Activated T-cell treated with anti-CD3 and anti-CD28 coated beads, Interleukin-2, amount 50 U/mL, for 24 hours (primary cell): Measurements from ENCODE around the gene NCBP2.

Source experiments
- DNase-seq: peaks from one replicate; pipeline ENCODE4 v3.0.0-alpha.2; 2020
- H3K27ac Mint-ChIP-seq: 2 replicates; pipeline ENCODE4 v1.8.0; 2020; ENCODE audit warnings: mild to moderate bottlenecking, mixed read lengths
- H3K27me3 Mint-ChIP-seq: 2 replicates; pipeline ENCODE4 v1.8.0; 2020; ENCODE audit warnings: mixed read lengths
- H3K36me3 Mint-ChIP-seq: 2 replicates; pipeline ENCODE4 v1.8.0; 2020; ENCODE audit warnings: low read depth, mixed read lengths
- H3K4me1 Mint-ChIP-seq: 2 replicates; pipeline ENCODE4 v1.8.0; 2020; ENCODE audit warnings: low read depth, mixed read lengths
- H3K4me3 Mint-ChIP-seq: 2 replicates; pipeline ENCODE4 v1.8.0; 2020; ENCODE audit warnings: mild to moderate bottlenecking, moderate library complexity, mixed read lengths
- H3K9me3 Mint-ChIP-seq: 2 replicates; pipeline ENCODE4 v1.8.0; 2020; ENCODE audit warnings: mixed read lengths

NCBP2 gene

GRCh38 chr3:196942226-196942914, at the start of gene NCBP2:
NCBP2 (minus strand) TSS chr3:196942528; CDS start chr3:196942503, 25 bp downstream.
- H3K27ac Mint-ChIP-seq, result peak within 1 kb of the TSS; percentile 98
- H3K36me3 Mint-ChIP-seq, result peaks cover 86% of the 10 kb centered on the region
- peak within 1 kb of the TSS; percentile 99 for H3K4me3 Mint-ChIP-seq
- H3K4me1 Mint-ChIP-seq, result peaks cover 55% of the 10 kb centered on the region
- peak; percentile 100 for DNase-seq
- H3K9me3 Mint-ChIP-seq, result no peaks in the 10 kb centered on the region
- H3K27me3 Mint-ChIP-seq, result no peaks in the 10 kb centered on the region

- Mint-ChIP-seq H3K4me3 (no peak overlapping the region), H3K27me3 (peaks cover 3% of the 10 kb centered on the region), H3K27ac (no peak overlapping the region), H3K36me3 (no peaks in the 10 kb centered on the region), H3K9me3 (no peaks in the 10 kb centered on the region), H3K4me1 (no peaks in the 10 kb centered on the region)
- DNase-seq, result peak; percentile 9
Observed at GRCh38 chr3:196991581-196992460, 49.5 kb upstream of the NCBP2 start.

- DNase-seq, result peak; percentile 9
- Mint-ChIP-seq H3K4me3 (no peak overlapping the region), H3K27ac (no peak overlapping the region), H3K4me1 (no peaks in the 10 kb centered on the region), H3K36me3 (no peaks in the 10 kb centered on the region), H3K9me3 (no peaks in the 10 kb centered on the region), H3K27me3 (peaks cover 13% of the 10 kb centered on the region)
Observed at GRCh38 chr3:196990601-196991007, 48.3 kb upstream of the NCBP2 start.

- peaks cover 13% of the 10 kb centered on the region for H3K27me3 Mint-ChIP-seq
- H3K9me3 Mint-ChIP-seq, result no peaks in the 10 kb centered on the region
- no peak overlapping the region for H3K4me3 Mint-ChIP-seq
- no peaks in the 10 kb centered on the region for H3K4me1 Mint-ChIP-seq
- H3K36me3 Mint-ChIP-seq, result no peaks in the 10 kb centered on the region
- DNase-seq, result peak; percentile 8
- H3K27ac Mint-ChIP-seq, result no peak overlapping the region
Observed at GRCh38 chr3:196989721-196990262, 47.5 kb upstream of the NCBP2 start.

GRCh38 chr3:196988241-196989029, 46.1 kb upstream of the NCBP2 start:
- no peaks in the 10 kb centered on the region for H3K4me1 Mint-ChIP-seq

GRCh38 chr3:196987022-196987421, 44.7 kb upstream of the NCBP2 start:
- H3K4me1 Mint-ChIP-seq, result no peaks in the 10 kb centered on the region

More at GRCh38 chr3:196988241-196989029, 46.1 kb upstream of the NCBP2 start:
- Mint-ChIP-seq H3K36me3 (no peaks in the 10 kb centered on the region), H3K9me3 (peaks cover 2% of the 10 kb centered on the region), H3K4me3 (no peak overlapping the region), H3K27me3 (peaks cover 16% of the 10 kb centered on the region), H3K27ac (no peak overlapping the region)
- peak; percentile 17 for DNase-seq

GRCh38 chr3:196985954-196986885, 43.9 kb upstream of the NCBP2 start:
- DNase-seq, result no peak
- Mint-ChIP-seq H3K4me3 (no peak overlapping the region), H3K9me3 (peaks cover 11% of the 10 kb centered on the region), H3K36me3 (no peaks in the 10 kb centered on the region), H3K27me3 (peaks cover 21% of the 10 kb centered on the region), H3K27ac (no peak overlapping the region), H3K4me1 (no peaks in the 10 kb centered on the region)

More at GRCh38 chr3:196987022-196987421, 44.7 kb upstream of the NCBP2 start:
- H3K27me3 Mint-ChIP-seq, result peaks cover 16% of the 10 kb centered on the region
- DNase-seq, result peak; percentile 12
- peaks cover 7% of the 10 kb centered on the region for H3K9me3 Mint-ChIP-seq
- H3K36me3 Mint-ChIP-seq, result no peaks in the 10 kb centered on the region
- H3K4me3 Mint-ChIP-seq, result no peak overlapping the region
- no peak overlapping the region for H3K27ac Mint-ChIP-seq

GRCh38 chr3:196985298-196985697, 43.0 kb upstream of the NCBP2 start:
- Mint-ChIP-seq H3K27ac (no peak overlapping the region), H3K4me3 (no peak overlapping the region), H3K9me3 (peaks cover 11% of the 10 kb centered on the region), H3K36me3 (no peaks in the 10 kb centered on the region), H3K4me1 (no peaks in the 10 kb centered on the region), H3K27me3 (peaks cover 21% of the 10 kb centered on the region)
- DNase-seq, result peak; percentile 2

GRCh38 chr3:196983186-196983585, 40.9 kb upstream of the NCBP2 start:
- Mint-ChIP-seq H3K9me3 (peaks cover 11% of the 10 kb centered on the region), H3K36me3 (no peaks in the 10 kb centered on the region), H3K27me3 (peaks cover 30% of the 10 kb centered on the region), H3K4me3 (no peak overlapping the region), H3K27ac (no peak overlapping the region), H3K4me1 (peaks cover 9% of the 10 kb centered on the region)
- no peak for DNase-seq

- no peaks in the 10 kb centered on the region for H3K36me3 Mint-ChIP-seq
- no peak overlapping the region for H3K4me3 Mint-ChIP-seq
- peaks cover 11% of the 10 kb centered on the region for H3K9me3 Mint-ChIP-seq
- H3K4me1 Mint-ChIP-seq, result peaks cover 9% of the 10 kb centered on the region
- H3K27me3 Mint-ChIP-seq, result peaks cover 27% of the 10 kb centered on the region
- no peak overlapping the region for H3K27ac Mint-ChIP-seq
- no peak for DNase-seq
Observed at GRCh38 chr3:196981657-196982056, 39.3 kb upstream of the NCBP2 start.

GRCh38 chr3:196979545-196979944, 37.2 kb upstream of the NCBP2 start:
- Mint-ChIP-seq H3K4me1 (peaks cover 9% of the 10 kb centered on the region), H3K36me3 (no peaks in the 10 kb centered on the region), H3K27ac (no peak overlapping the region), H3K4me3 (no peak overlapping the region), H3K27me3 (peaks cover 18% of the 10 kb centered on the region), H3K9me3 (peaks cover 11% of the 10 kb centered on the region)
- DNase-seq, result no peak

- H3K4me1 Mint-ChIP-seq, result peaks cover 9% of the 10 kb centered on the region
- no peaks in the 10 kb centered on the region for H3K36me3 Mint-ChIP-seq
- DNase-seq, result no peak
- H3K27ac Mint-ChIP-seq, result no peak overlapping the region
- no peak overlapping the region for H3K4me3 Mint-ChIP-seq
- H3K9me3 Mint-ChIP-seq, result peaks cover 4% of the 10 kb centered on the region
- H3K27me3 Mint-ChIP-seq, result peaks cover 15% of the 10 kb centered on the region
Observed at GRCh38 chr3:196976941-196977340, 34.6 kb upstream of the NCBP2 start.

GRCh38 chr3:196975349-196975748, 33.0 kb upstream of the NCBP2 start:
- H3K27me3 Mint-ChIP-seq, result peaks cover 23% of the 10 kb centered on the region
- H3K36me3 Mint-ChIP-seq, result no peaks in the 10 kb centered on the region
- H3K27ac Mint-ChIP-seq, result no peak overlapping the region
- peaks cover 11% of the 10 kb centered on the region for H3K4me1 Mint-ChIP-seq
- no peak overlapping the region for H3K4me3 Mint-ChIP-seq
- H3K9me3 Mint-ChIP-seq, result no peaks in the 10 kb centered on the region
- no peak for DNase-seq
